GM12878 (cell line): ENCODE measurements around the gene TRIP4. TPM values are rescaled to one million over a fixed set of nuclear protein-coding genes. Genes with fewer than 3 reads are reported as not detected.

Experiments
- ATAC-seq: fragments of 200-7000 bp; cut with Tn5 transposase; 3 replicates; pipeline ENCODE4 v1.9.1; 2020; ENCODE audit warnings: mild to moderate bottlenecking, moderate library complexity
- BruUV-seq: library from RNA; stranded (reverse); fragments of 400-500 nt; replicated peaks from 2 replicates; lab custom pipeline; 2021; lab: Mats Ljungman, UMichigan
- CTCF ChIA-PET: fragments of 300-600 bp; sonication (Branson Sonifier 250); formaldehyde crosslinking; extraction: SDS; loops from one replicate; lab custom pipeline; 2021; ENCODE audit warnings: inconsistent platforms; lab: Yijun Ruan, JAX
- POLR2A ChIA-PET: fragments of 350-600 bp; formaldehyde crosslinking; extraction: SDS; loops from one replicate; lab custom pipeline; 2021; ENCODE audit warnings: inconsistent platforms; lab: Charles Lee
- RAD21 ChIA-PET: fragments of 300-600 bp; sonication (Branson Sonifier 250); formaldehyde crosslinking; loops from one replicate; lab custom pipeline; 2023; ENCODE audit warnings: antibody characterized with exemption; ENCODE audit not compliant: unreplicated experiment; lab: Charles Lee
- SMC1A ChIA-PET: fragments of 300-600 bp; sonication (Branson Sonifier 250); formaldehyde crosslinking; loops from one replicate; lab custom pipeline; 2023; ENCODE audit not compliant: unreplicated experiment, uncharacterized antibody; lab: Charles Lee
- DNase-seq: peaks from one replicate; pipeline ENCODE4 v3.0.0-alpha.2; 2011; ENCODE audit warnings: low read depth, low spot score
- FAIRE-seq: peaks from 3 replicates; lab custom pipeline; 2011; peaks lifted over from hg19 to GRCh38; lab: Jason Lieb, UNC
- H2AFZ ChIP-seq: 2 replicates; pipeline ENCODE4 v1.6.0; 2011; ENCODE audit warnings: low read depth, low read length, control low read depth; ENCODE audit not compliant: control insufficient read depth
- H3K27ac ChIP-seq: 2 replicates; pipeline ENCODE4 v1.5.1; 2011; ENCODE audit warnings: control low read depth; ENCODE audit not compliant: control insufficient read depth, insufficient read depth
- H3K27me3 ChIP-seq, 2 experiments: replicated peaks in 1 of 2; 2 replicates each; pipeline versions ENCODE4 v1.6.0 to v1.6.1; 2011; ENCODE audit warnings: low read length in 1 of 2; ENCODE audit not compliant: control insufficient read depth in 2 of 2, insufficient read depth in 2 of 2
- H3K36me3 ChIP-seq, 2 experiments: 2 replicates each; pipeline ENCODE4 v1.5.1; 2011; ENCODE audit warnings: low read length in 1 of 2; ENCODE audit not compliant: control insufficient read depth in 2 of 2, insufficient read depth in 2 of 2
- H3K4me1 ChIP-seq: 2 replicates; pipeline ENCODE4 v1.6.1; 2011; ENCODE audit warnings: mild to moderate bottlenecking, low read length, moderate library complexity, mixed read lengths; ENCODE audit not compliant: control insufficient read depth, insufficient read depth
- H3K4me2 ChIP-seq: 2 replicates; pipeline ENCODE4 v1.6.0; 2011; ENCODE audit warnings: control low read depth; ENCODE audit not compliant: control insufficient read depth, insufficient read depth
- H3K4me3 ChIP-seq: fragments of 200-600 bp; sonication (generic); 2 replicates; pipeline ENCODE4 v1.5.1; 2016
- H3K79me2 ChIP-seq: 2 replicates; pipeline ENCODE4 v1.6.0; 2011; ENCODE audit warnings: low read length; ENCODE audit not compliant: control insufficient read depth, insufficient read depth
- H3K9ac ChIP-seq: 2 replicates; pipeline ENCODE4 v1.8.0; 2011; ENCODE audit warnings: low read length, control low read depth, mixed read lengths; ENCODE audit not compliant: control insufficient read depth, insufficient read depth
- H3K9me3 ChIP-seq: replicated peaks from 3 replicates; pipeline ENCODE4 v1.5.1; 2011; ENCODE audit warnings: mild to moderate bottlenecking, low read length; ENCODE audit not compliant: control insufficient read depth, insufficient read depth
- H4K20me1 ChIP-seq: 2 replicates; pipeline ENCODE4 v1.6.0; 2011; ENCODE audit not compliant: control insufficient read depth, insufficient read depth
- ETV6 ChIP-seq, 2 experiments: fragments of 450-650 bp in 1 of 2; IDR thresholded peaks in 1 of 2; conservative IDR thresholded peaks in 1 of 2; 2 replicates each; pipeline ENCODE4 v1.6.1; 2014; ENCODE audit warnings: antibody characterized with exemption in 1 of 2, borderline replicate concordance in 1 of 2, low read depth in 1 of 2, mild to moderate bottlenecking in 1 of 2, moderate library complexity in 1 of 2
- FOXM1 ChIP-seq: IDR thresholded peaks from 2 replicates; pipeline ENCODE4 v1.6.1; 2012; ENCODE audit warnings: low read depth, mild to moderate bottlenecking, inconsistent platforms, low read length, moderate library complexity
- GABPA ChIP-seq: IDR thresholded peaks from 2 replicates; pipeline ENCODE4 v1.6.1; 2014; ENCODE audit warnings: antibody characterized with exemption, low read depth, mild to moderate bottlenecking, inconsistent platforms
- HDAC2 ChIP-seq: fragments of 200-600 bp; sonication (generic); IDR thresholded peaks from 2 replicates; pipeline ENCODE4 v1.6.1; 2017
- IKZF2 ChIP-seq, 2 experiments: fragments of 450-650 bp; IDR thresholded peaks; 2 replicates each; pipeline ENCODE4 v1.6.1; 2017; ENCODE audit warnings: mild to moderate bottlenecking in 2 of 2, moderate library complexity in 2 of 2
- JUNB ChIP-seq: IDR thresholded peaks from 2 replicates; pipeline ENCODE4 v1.6.1; 2016; ENCODE audit warnings: antibody characterized with exemption, mild to moderate bottlenecking
- MYB ChIP-seq: fragments of 150-350 bp; IDR thresholded peaks from 2 replicates; pipeline ENCODE4 v1.6.1; 2014; ENCODE audit warnings: mild to moderate bottlenecking, low read depth, low read length, borderline replicate concordance
- NBN ChIP-seq: fragments of 450-650 bp; IDR thresholded peaks from 2 replicates; pipeline ENCODE4 v1.6.1; 2016
- NR2C1 ChIP-seq: fragments of 450-650 bp; IDR thresholded peaks from 2 replicates; pipeline ENCODE4 v1.6.1; 2017; ENCODE audit warnings: antibody characterized with exemption, mild to moderate bottlenecking, moderate library complexity
- PML ChIP-seq: IDR thresholded peaks from 2 replicates; pipeline ENCODE4 v1.6.1; 2012; ENCODE audit warnings: low read length, inconsistent platforms
- SMAD1 ChIP-seq: fragments of 450-650 bp; IDR thresholded peaks from 2 replicates; pipeline ENCODE4 v1.6.1; 2018; ENCODE audit warnings: mild to moderate bottlenecking, low read depth; ENCODE audit not compliant: partially characterized antibody
- SREBF1 ChIP-seq: IDR thresholded peaks from 2 replicates; pipeline ENCODE4 v1.6.1; 2012; ENCODE audit warnings: mild to moderate bottlenecking, low read length
- ZBED1 ChIP-seq: IDR thresholded peaks from 2 replicates; pipeline ENCODE4 v1.6.1; 2016; ENCODE audit warnings: borderline replicate concordance
- ZNF24 ChIP-seq: fragments of 450-650 bp; IDR thresholded peaks from 2 replicates; pipeline ENCODE4 v1.6.1; 2017; ENCODE audit warnings: antibody characterized with exemption, mild to moderate bottlenecking
- ZZZ3 ChIP-seq: IDR thresholded peaks from 2 replicates; pipeline ENCODE4 v1.6.1; 2011; ENCODE audit warnings: low read depth; ENCODE audit not compliant: control insufficient read depth, insufficient read length
- WGBS: methylation state at CpG from one replicate; pipeline ENCODE4 v1.1.6; 2016; ENCODE audit warnings: low lambda C conversion rate; ENCODE audit not compliant: insufficient replicate concordance, insufficient coverage; ENCODE audit errors: missing lambda C conversion rate; 5-methylcytosine and 5-hydroxymethylcytosine counted together
- in situ Hi-C: fragments of 300-500 bp; cut with MboI; formaldehyde crosslinking; loops from 9 replicates; pipeline ENCODE4 v1.14.3; 2018; ENCODE audit warnings: mixed read lengths
- intact Hi-C: fragments of 100-400 bp; cut with micrococcal nuclease; formaldehyde crosslinking; loops from one replicate; pipeline ENCODE4 v1.14.2; 2022; ENCODE audit not compliant: unreplicated experiment
- polyA plus RNA-seq, 11 experiments: library from polyadenylated mRNA; depleted of rRNA in 4 of 11; unstranded in 6 of 11; stranded (reverse) in 5 of 11; fragments of >200 nt; fragmentation: Nextera tagmentation in 4 of 11; fragmentation: Illumina TruSeq in 1 of 11; extraction: Ambion mirVana in 4 of 11; extraction: Trizol in 1 of 11; gene quantifications; 1 replicate in 1 of 11; 2 replicates in 10 of 11; pipeline versions ENCODE4 v1.2.1 to v1.2.3, GENCODE V29; 2011 to 2016; ENCODE audit warnings: inconsistent platforms in 2 of 11, missing spikeins in 2 of 11, low read depth in 1 of 11
- total RNA-seq, 4 experiments: library from RNA; depleted of rRNA in 3 of 4; stranded (reverse); fragments of >200 nt in 3 of 4; fragmentation: Illumina TruSeq in 1 of 4; extraction: Trizol in 1 of 4; gene quantifications; 2 replicates each; pipeline versions ENCODE4 v1.2.1 to v1.2.3, GENCODE V29; 2013 to 2021
- TF ChIP-seq, protein P1 (sequence below): IDR thresholded peaks from 2 replicates; pipeline ENCODE4 v1.6.1; 2012; ENCODE audit warnings: low read depth, low read length, improper control_type of control experiment
- TF ChIP-seq, protein P2 (sequence below): IDR thresholded peaks from 2 replicates; pipeline ENCODE4 v1.6.1; 2012; ENCODE audit warnings: mild to moderate bottlenecking, low read depth, low read length
- TF ChIP-seq, protein P3 (sequence below): IDR thresholded peaks from 2 replicates; pipeline ENCODE4 v1.6.1; 2012; ENCODE audit warnings: low read depth, low read length, improper control_type of control experiment

Gene TRIP4
- total and polyA plus RNA-seq, 10 of the 15 experiments (the other 5 are each of a cell fraction or from before 2014, with no cell fraction given) = 6.4 to 24.5 (median 20.0) TPM

DNA sequence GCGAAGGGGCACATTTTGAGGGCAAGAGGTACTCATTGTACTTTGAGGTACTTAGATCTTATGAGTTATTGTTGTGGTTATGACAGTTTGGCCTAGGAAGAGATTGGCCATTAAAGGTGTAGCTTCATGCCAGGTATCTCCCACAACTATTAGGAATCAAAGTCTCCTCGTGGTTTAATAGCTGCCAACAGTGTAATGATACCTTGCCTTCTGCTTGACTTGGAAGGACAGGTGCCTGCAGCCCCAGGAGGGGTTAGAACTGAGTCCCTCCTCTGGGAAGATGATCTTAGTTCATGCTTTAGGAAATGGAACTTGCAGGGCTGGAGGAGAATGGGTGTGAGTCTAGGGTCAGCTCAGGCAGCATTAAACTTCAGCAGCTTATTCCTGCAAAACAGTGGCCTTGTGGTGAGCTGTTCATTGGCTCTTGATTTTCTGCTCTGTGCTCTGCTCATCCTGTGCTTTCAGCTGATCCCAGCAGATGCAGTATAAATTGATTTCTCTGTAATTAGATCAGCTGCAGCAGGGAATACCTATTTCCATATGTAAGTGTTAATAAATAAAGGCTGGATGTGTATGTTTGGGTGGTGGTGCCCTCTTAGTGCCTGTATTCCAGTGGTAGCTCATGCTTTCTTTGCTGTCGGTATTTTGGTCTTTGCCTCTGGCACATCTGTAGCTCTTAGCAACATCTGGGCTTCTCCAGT is 113.2 kb downstream of the TRIP4 start:
- peaks cover 13 to 20% of the 10 kb centered on the region in 2 experiments; a peak in 3 of 4 replicates for H3K36me3 ChIP-seq
- BruUV-seq = no TSS peak
- H3K27ac ChIP-seq = no peak overlapping the region
- FAIRE-seq (no peak), ATAC-seq (no peak), DNase-seq (no peak)
- in situ Hi-C loops = no loop called here
- no peak overlapping the region for H3K4me3 ChIP-seq
- H3K27me3 ChIP-seq = no peaks in the 10 kb centered on the region
- H3K9me3 ChIP-seq = no peaks in the 10 kb centered on the region
- ChIA-PET POLR2A (interaction anchor here (1.0 kb wide), 1 partner anchor 22 kb away, joined by 4 read pairs; no protein-coding TSS in a partner anchor), RAD21 (interaction anchor here (0.6 to 2.0 kb wide), 6 partner anchors 16 to 172 kb away, joined by 3 to 7 read pairs (median 3); no protein-coding TSS in a partner anchor), CTCF (interaction anchor here (0.6 to 1.4 kb wide), 3 partner anchors 10 to 186 kb away, joined by 3 to 5 read pairs (median 3); no protein-coding TSS in a partner anchor), SMC1A (interaction anchor here (0.6 to 2.3 kb wide), 12 partner anchors 8 to 151 kb away, joined by 3 to 10 read pairs (median 3); no protein-coding TSS in a partner anchor)
- no peak overlapping the region for H2AFZ ChIP-seq
- H4K20me1 ChIP-seq = no peaks in the 10 kb centered on the region
- H3K79me2 ChIP-seq = peaks cover 46% of the 10 kb centered on the region
- 67% methylated on average over 3 of the region's 3 CpGs for WGBS
- H3K4me1 ChIP-seq = peaks cover 14% of the 10 kb centered on the region
- intact Hi-C loops = no loop called here
- H3K9ac ChIP-seq = no peak overlapping the region
- no peak overlapping the region for H3K4me2 ChIP-seq
- TF ChIP-seq, protein P1, sequence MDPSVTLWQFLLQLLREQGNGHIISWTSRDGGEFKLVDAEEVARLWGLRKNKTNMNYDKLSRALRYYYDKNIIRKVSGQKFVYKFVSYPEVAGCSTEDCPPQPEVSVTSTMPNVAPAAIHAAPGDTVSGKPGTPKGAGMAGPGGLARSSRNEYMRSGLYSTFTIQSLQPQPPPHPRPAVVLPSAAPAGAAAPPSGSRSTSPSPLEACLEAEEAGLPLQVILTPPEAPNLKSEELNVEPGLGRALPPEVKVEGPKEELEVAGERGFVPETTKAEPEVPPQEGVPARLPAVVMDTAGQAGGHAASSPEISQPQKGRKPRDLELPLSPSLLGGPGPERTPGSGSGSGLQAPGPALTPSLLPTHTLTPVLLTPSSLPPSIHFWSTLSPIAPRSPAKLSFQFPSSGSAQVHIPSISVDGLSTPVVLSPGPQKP = no peak
- TF ChIP-seq NR2C1 = no peak
- TF ChIP-seq, protein P2, sequence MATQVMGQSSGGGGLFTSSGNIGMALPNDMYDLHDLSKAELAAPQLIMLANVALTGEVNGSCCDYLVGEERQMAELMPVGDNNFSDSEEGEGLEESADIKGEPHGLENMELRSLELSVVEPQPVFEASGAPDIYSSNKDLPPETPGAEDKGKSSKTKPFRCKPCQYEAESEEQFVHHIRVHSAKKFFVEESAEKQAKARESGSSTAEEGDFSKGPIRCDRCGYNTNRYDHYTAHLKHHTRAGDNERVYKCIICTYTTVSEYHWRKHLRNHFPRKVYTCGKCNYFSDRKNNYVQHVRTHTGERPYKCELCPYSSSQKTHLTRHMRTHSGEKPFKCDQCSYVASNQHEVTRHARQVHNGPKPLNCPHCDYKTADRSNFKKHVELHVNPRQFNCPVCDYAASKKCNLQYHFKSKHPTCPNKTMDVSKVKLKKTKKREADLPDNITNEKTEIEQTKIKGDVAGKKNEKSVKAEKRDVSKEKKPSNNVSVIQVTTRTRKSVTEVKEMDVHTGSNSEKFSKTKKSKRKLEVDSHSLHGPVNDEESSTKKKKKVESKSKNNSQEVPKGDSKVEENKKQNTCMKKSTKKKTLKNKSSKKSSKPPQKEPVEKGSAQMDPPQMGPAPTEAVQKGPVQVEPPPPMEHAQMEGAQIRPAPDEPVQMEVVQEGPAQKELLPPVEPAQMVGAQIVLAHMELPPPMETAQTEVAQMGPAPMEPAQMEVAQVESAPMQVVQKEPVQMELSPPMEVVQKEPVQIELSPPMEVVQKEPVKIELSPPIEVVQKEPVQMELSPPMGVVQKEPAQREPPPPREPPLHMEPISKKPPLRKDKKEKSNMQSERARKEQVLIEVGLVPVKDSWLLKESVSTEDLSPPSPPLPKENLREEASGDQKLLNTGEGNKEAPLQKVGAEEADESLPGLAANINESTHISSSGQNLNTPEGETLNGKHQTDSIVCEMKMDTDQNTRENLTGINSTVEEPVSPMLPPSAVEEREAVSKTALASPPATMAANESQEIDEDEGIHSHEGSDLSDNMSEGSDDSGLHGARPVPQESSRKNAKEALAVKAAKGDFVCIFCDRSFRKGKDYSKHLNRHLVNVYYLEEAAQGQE = no peak
- no peak for TF ChIP-seq IKZF2 (IDR thresholded peaks at IDR 0.05)
- TF ChIP-seq ZZZ3 = no peak
- TF ChIP-seq MYB = no peak
- no peak for TF ChIP-seq SMAD1
- no peak for TF ChIP-seq PML
- no peak for TF ChIP-seq ZNF24
- TF ChIP-seq, protein P3, sequence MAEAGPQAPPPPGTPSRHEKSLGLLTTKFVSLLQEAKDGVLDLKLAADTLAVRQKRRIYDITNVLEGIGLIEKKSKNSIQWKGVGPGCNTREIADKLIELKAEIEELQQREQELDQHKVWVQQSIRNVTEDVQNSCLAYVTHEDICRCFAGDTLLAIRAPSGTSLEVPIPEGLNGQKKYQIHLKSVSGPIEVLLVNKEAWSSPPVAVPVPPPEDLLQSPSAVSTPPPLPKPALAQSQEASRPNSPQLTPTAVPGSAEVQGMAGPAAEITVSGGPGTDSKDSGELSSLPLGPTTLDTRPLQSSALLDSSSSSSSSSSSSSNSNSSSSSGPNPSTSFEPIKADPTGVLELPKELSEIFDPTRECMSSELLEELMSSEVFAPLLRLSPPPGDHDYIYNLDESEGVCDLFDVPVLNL = no peak
- TF ChIP-seq HDAC2 = no peak
- TF ChIP-seq JUNB = no peak
- TF ChIP-seq NBN = no peak
- TF ChIP-seq SREBF1 = no peak
- TF ChIP-seq FOXM1 = no peak
- TF ChIP-seq ETV6 (conservative IDR thresholded peaks at IDR 0.05 in 1 of 2, IDR thresholded peaks at IDR 0.05 in 1 of 2; ENCODE audit: borderline replicate concordance in 1 of 2, low read depth in 1 of 2) = no peak
- TF ChIP-seq GABPA = no peak
- TF ChIP-seq ZBED1 = no peak
